ENCODE data around the gene DUSP19.

DUSP19 gene

GRCh38 chr2:183060571-183061231, 17.8 kb upstream of the DUSP19 start:
- no peak for DNase-seq

GRCh38 chr2:183063083-183063482, 15.5 kb upstream of the DUSP19 start:
- no peak for DNase-seq

GRCh38 chr2:183068561-183068960, 10.0 kb upstream of the DUSP19 start:
- DNase-seq, result no peak

GRCh38 chr2:183069174-183069573, 9.4 kb upstream of the DUSP19 start:
- no peak for DNase-seq

GRCh38 chr2:183070942-183071844, 7.4 kb upstream of the DUSP19 start:
- DNase-seq, result no peak

GRCh38 chr2:183072177-183072576, 6.4 kb upstream of the DUSP19 start:
- DNase-seq, result no peak

- DNase-seq, result no peak
These were observed 434 bp upstream of the DUSP19 start for GRCh38 chr2:183078163-183078463.

GRCh38 chr2:183079139-183079775, 710 bp downstream of the DUSP19 start:
- DNase-seq, result no peak

GRCh38 chr2:183081911-183082310, 3.4 kb downstream of the DUSP19 start:
- no peak for DNase-seq

GRCh38 chr2:183088061-183088460, 9.5 kb downstream of the DUSP19 start:
- no peak for DNase-seq

- no peak for DNase-seq
These were observed 10.8 kb downstream of the DUSP19 start for GRCh38 chr2:183089192-183089851.

- DNase-seq, result no peak
These were observed 12.9 kb downstream of the DUSP19 start for GRCh38 chr2:183091318-183091953.

- DNase-seq, result no peak
These were observed 13.4 kb downstream of the DUSP19 start for GRCh38 chr2:183091954-183092345.

GRCh38 chr2:183093857-183094657, 15.5 kb downstream of the DUSP19 start:
- no peak for DNase-seq

GRCh38 chr2:183105402-183106134, 27.0 kb downstream of the DUSP19 start:
- no peak for DNase-seq

GRCh38 chr2:183112577-183112976, 34.0 kb downstream of the DUSP19 start:
- DNase-seq, result no peak

GRCh38 chr2:183113630-183114029, 35.1 kb downstream of the DUSP19 start:
- no peak for DNase-seq

GRCh38 chr2:183117226-183117625, 38.7 kb downstream of the DUSP19 start:
- no peak for DNase-seq

GRCh38 chr2:183123117-183123958, 44.8 kb downstream of the DUSP19 start:
- DNase-seq, result no peak

- DNase-seq, result no peak
These were observed 45.3 kb downstream of the DUSP19 start for GRCh38 chr2:183123959-183124221.
